GM23338 (cell line): Measurements from ENCODE around the gene GAN. TPM values are rescaled to one million over a fixed set of nuclear protein-coding genes. Genes with fewer than 3 reads are reported as not detected.

ENCODE experiments used
- ATAC-seq: fragments of 200-7000 bp; cut with Tn5 transposase; 3 replicates; pipeline ENCODE4 v1.9.1; 2020
- DNase-seq: peaks from one replicate; pipeline ENCODE4 v3.0.0-alpha.2; 2015; ENCODE audit warnings: low spot score
- H2AFZ ChIP-seq: fragments of 200-600 bp; sonication (generic); 2 replicates; pipeline ENCODE4 v1.8.0; 2016; ENCODE audit warnings: antibody characterized with exemption, mild to moderate bottlenecking, moderate library complexity
- H3F3A ChIP-seq: fragments of 200-600 bp; sonication (generic); replicated peaks from 2 replicates; pipeline ENCODE4 v1.8.0; 2017; ENCODE audit warnings: antibody characterized with exemption, mixed run types, low read depth
- H3K27ac ChIP-seq: fragments of 200-600 bp; sonication (generic); 2 replicates; pipeline ENCODE4 v1.6.1; 2016; ENCODE audit warnings: low read depth
- H3K27me3 ChIP-seq: fragments of 200-600 bp; sonication (generic); 2 replicates; pipeline ENCODE4 v1.8.0; 2016; ENCODE audit warnings: mild to moderate bottlenecking, mixed run types, moderate library complexity; ENCODE audit not compliant: insufficient read depth
- H3K36me3 ChIP-seq: fragments of 200-600 bp; sonication (generic); 2 replicates; pipeline ENCODE4 v1.8.0; 2016; ENCODE audit warnings: mild to moderate bottlenecking; ENCODE audit not compliant: insufficient read depth
- H3K4me1 ChIP-seq: fragments of 200-600 bp; sonication (generic); 2 replicates; pipeline ENCODE4 v1.8.0; 2016; ENCODE audit warnings: mild to moderate bottlenecking, moderate library complexity; ENCODE audit not compliant: insufficient read depth
- H3K4me2 ChIP-seq: fragments of 200-600 bp; sonication (generic); 2 replicates; pipeline ENCODE4 v1.7.1; 2017; ENCODE audit warnings: mixed run types
- H3K4me3 ChIP-seq: fragments of 200-600 bp; sonication (generic); 2 replicates; pipeline ENCODE4 v1.6.1; 2016; ENCODE audit warnings: mixed run types
- H3K79me2 ChIP-seq: fragments of 200-600 bp; sonication (generic); replicated peaks from 2 replicates; pipeline ENCODE4 v1.8.0; 2017; ENCODE audit warnings: mild to moderate bottlenecking; ENCODE audit not compliant: insufficient read depth
- H3K9me2 ChIP-seq: fragments of 200-600 bp; sonication (generic); 2 replicates; pipeline ENCODE4 v1.8.0; 2017; ENCODE audit not compliant: insufficient read depth
- H4K20me1 ChIP-seq: fragments of 200-600 bp; sonication (generic); replicated peaks from 2 replicates; pipeline ENCODE4 v1.8.0; 2017; ENCODE audit warnings: mild to moderate bottlenecking; ENCODE audit not compliant: insufficient read depth
- H3K27ac Mint-ChIP-seq: 2 replicates; pipeline ENCODE4 v1.8.0; 2020; ENCODE audit warnings: inconsistent platforms, mild to moderate bottlenecking, moderate library complexity, mixed read lengths
- H3K27me3 Mint-ChIP-seq: 3 replicates; pipeline ENCODE4 v1.8.0; 2022; ENCODE audit warnings: low read depth, mild to moderate bottlenecking, moderate library complexity, mixed read lengths, inconsistent platforms; ENCODE audit not compliant: insufficient read depth, poor library complexity
- H3K36me3 Mint-ChIP-seq: 3 replicates; pipeline ENCODE4 v1.8.0; 2021; ENCODE audit warnings: low read depth, mild to moderate bottlenecking, inconsistent platforms, moderate library complexity, mixed read lengths
- H3K4me1 Mint-ChIP-seq: 3 replicates; pipeline ENCODE4 v1.8.0; 2020; ENCODE audit warnings: mild to moderate bottlenecking, inconsistent platforms, mixed read lengths
- H3K4me3 Mint-ChIP-seq: 3 replicates; pipeline ENCODE4 v1.8.0; 2021; ENCODE audit warnings: moderate library complexity, mild to moderate bottlenecking, inconsistent platforms, mixed read lengths
- H3K9me3 Mint-ChIP-seq: 3 replicates; pipeline ENCODE4 v1.8.0; 2020; ENCODE audit warnings: moderate library complexity, mild to moderate bottlenecking, inconsistent platforms, mixed read lengths
- EZH2 ChIP-seq: fragments of 200-600 bp; sonication (generic); IDR thresholded peaks from one replicate; pipeline ENCODE4 v1.8.0; 2017; ENCODE audit warnings: antibody characterized with exemption, mild to moderate bottlenecking, low read depth; ENCODE audit not compliant: unreplicated experiment
- EZH2phosphoT487 ChIP-seq: fragments of 200-600 bp; sonication (generic); IDR thresholded peaks from one replicate; pipeline ENCODE4 v1.8.1; 2018; ENCODE audit warnings: antibody characterized with exemption; ENCODE audit not compliant: unreplicated experiment
- POLR2AphosphoS5 ChIP-seq: IDR thresholded peaks from 2 replicates; pipeline ENCODE4 v1.6.1; 2016; ENCODE audit warnings: antibody characterized with exemption, low read depth
- STAT1 ChIP-seq: IDR thresholded peaks from one replicate; pipeline ENCODE4 v1.6.1; 2016; ENCODE audit warnings: antibody characterized with exemption; ENCODE audit not compliant: unreplicated experiment
- ZNF114 ChIP-seq: fragments of 250-450 bp; sonication (Bioruptor Pico); IDR thresholded peaks from 2 replicates; pipeline ENCODE4 v1.5.0; 2020; ENCODE audit warnings: mild to moderate bottlenecking, moderate library complexity
- ZNF331 ChIP-seq: fragments of 250-450 bp; sonication (Bioruptor Pico); IDR thresholded peaks from 2 replicates; pipeline ENCODE4 v1.5.0; 2020; ENCODE audit warnings: low read depth, mild to moderate bottlenecking, moderate library complexity
- polyA plus RNA-seq: library from polyadenylated mRNA; unstranded; fragments of >200 nt; fragmentation: Nextera tagmentation; extraction: Ambion mirVana; gene quantifications from 2 replicates; pipeline ENCODE4 v1.2.1, GENCODE V29; 2016
- total RNA-seq: library from RNA; depleted of rRNA; stranded (reverse); fragments of >200 nt; shearing (Covaris generic); gene quantifications from 2 replicates; pipeline ENCODE4 v1.2.3, GENCODE V29; 2014
- TF ChIP-seq, protein P1 (sequence below): IDR thresholded peaks from one replicate; pipeline ENCODE4 v1.6.1; 2018; ENCODE audit warnings: antibody characterized with exemption; ENCODE audit not compliant: unreplicated experiment
- TF ChIP-seq, protein P2 (sequence below): IDR thresholded peaks from 2 replicates; pipeline ENCODE4 v1.6.1; 2016; ENCODE audit warnings: antibody characterized with exemption
- TF ChIP-seq, protein P3 (sequence below): fragments of 250-450 bp; sonication (Bioruptor Pico); IDR thresholded peaks from 2 replicates; pipeline ENCODE4 v1.5.0; 2020; ENCODE audit warnings: mild to moderate bottlenecking, moderate library complexity

GAN gene
- total and polyA plus RNA-seq, 2 experiments from 2014 or later = 8.1 to 28.5 TPM

DNA sequence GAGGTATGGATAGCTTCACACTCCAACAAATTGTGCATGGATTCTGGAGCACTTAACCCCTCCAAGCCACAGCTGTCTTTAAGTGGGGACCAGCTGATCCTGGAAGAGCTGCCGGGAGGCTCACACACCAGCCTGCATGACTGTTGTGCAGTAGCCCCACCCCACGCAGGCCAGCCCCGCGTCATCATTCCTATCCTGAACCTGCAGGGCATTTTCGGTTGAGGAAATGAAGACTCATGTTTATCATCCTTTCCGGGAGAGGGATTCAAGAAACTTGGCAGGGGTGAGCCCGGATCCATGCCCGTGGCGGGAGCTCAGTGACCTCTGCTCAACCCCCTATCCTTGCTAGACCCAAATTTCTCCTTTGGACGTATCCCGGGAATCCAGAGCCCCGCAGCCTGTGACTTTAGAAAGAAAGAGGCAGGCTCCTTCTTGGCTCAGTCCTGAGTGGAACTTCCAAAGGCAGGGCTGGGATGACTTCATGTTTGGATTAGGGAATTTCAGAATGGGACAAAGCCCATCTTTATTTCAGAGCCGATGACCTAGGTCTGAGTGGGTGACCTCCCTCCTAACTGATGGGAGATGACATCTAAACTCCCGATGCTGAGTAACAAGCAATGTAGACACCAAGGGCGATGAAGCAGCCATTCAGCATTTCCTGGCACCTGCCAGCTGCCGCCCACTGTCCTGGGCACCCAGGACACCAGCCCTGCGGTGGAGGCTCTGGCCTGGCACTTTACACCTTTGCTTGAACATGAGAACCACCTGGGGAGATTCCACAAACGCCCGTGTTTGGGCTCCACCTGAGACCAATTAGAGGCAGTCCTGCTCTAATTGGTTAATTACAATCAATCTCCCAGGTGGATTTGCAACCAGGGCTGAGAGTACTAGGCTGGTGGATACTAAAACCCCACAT lies 86.5 kb downstream of the GAN start (continued):
- TF ChIP-seq, protein P1, sequence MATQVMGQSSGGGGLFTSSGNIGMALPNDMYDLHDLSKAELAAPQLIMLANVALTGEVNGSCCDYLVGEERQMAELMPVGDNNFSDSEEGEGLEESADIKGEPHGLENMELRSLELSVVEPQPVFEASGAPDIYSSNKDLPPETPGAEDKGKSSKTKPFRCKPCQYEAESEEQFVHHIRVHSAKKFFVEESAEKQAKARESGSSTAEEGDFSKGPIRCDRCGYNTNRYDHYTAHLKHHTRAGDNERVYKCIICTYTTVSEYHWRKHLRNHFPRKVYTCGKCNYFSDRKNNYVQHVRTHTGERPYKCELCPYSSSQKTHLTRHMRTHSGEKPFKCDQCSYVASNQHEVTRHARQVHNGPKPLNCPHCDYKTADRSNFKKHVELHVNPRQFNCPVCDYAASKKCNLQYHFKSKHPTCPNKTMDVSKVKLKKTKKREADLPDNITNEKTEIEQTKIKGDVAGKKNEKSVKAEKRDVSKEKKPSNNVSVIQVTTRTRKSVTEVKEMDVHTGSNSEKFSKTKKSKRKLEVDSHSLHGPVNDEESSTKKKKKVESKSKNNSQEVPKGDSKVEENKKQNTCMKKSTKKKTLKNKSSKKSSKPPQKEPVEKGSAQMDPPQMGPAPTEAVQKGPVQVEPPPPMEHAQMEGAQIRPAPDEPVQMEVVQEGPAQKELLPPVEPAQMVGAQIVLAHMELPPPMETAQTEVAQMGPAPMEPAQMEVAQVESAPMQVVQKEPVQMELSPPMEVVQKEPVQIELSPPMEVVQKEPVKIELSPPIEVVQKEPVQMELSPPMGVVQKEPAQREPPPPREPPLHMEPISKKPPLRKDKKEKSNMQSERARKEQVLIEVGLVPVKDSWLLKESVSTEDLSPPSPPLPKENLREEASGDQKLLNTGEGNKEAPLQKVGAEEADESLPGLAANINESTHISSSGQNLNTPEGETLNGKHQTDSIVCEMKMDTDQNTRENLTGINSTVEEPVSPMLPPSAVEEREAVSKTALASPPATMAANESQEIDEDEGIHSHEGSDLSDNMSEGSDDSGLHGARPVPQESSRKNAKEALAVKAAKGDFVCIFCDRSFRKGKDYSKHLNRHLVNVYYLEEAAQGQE = no peak
- TF ChIP-seq ZNF331 = no peak

DNA sequence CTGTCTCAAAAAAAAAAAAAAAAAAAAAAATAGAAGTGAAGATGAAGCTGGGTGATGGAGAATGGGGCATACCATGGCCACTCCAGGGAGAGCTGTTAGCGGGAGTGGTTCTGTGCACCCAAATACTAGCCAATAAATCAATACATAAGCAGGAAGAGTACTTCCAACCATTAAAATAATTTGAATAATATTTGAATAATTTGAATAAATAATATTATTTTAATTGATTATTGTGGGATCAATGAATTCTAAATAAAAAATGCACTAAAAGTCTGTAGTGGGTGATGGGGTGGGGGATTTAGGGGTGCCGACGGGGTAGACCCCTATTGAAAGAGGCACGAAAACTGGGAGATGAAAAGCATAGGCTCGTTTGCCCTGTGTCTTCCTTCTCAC lies 88.4 kb downstream of the GAN start:
- H3K36me3 ChIP-seq = no peaks in the 10 kb centered on the region
- H3K4me2 ChIP-seq = no peak overlapping the region
- Mint-ChIP-seq H3K27ac (no peak overlapping the region), H3K4me3 (no peak overlapping the region), H3K36me3 (no peaks in the 10 kb centered on the region), H3K4me1 (peaks cover 2% of the 10 kb centered on the region; the same call in 1 of the 3 replicates), H3K9me3 (no peaks in the 10 kb centered on the region), H3K27me3 (peaks cover 6% of the 10 kb centered on the region)
- no peak overlapping the region for H3K4me3 ChIP-seq
- H3K27me3 ChIP-seq = no peaks in the 10 kb centered on the region; the same call in 1 of the 2 replicates
- H3K27ac ChIP-seq = no peak overlapping the region
- H4K20me1 ChIP-seq = no peaks in the 10 kb centered on the region
- H3K4me1 ChIP-seq = no peaks in the 10 kb centered on the region
- DNase-seq (no peak), ATAC-seq (no peak)
- no peak overlapping the region for H2AFZ ChIP-seq
- no peaks in the 10 kb centered on the region for H3K79me2 ChIP-seq
- H3F3A ChIP-seq = no peaks in the 10 kb centered on the region
- H3K9me2 ChIP-seq = no peaks in the 10 kb centered on the region
- TF ChIP-seq STAT1 = no peak
- TF ChIP-seq EZH2 = no peak
- TF ChIP-seq ZNF114 (CRISPR knock-in tag) = no peak
- TF ChIP-seq POLR2AphosphoS5 = no peak
- TF ChIP-seq ZNF331 = no peak
- TF ChIP-seq, protein P1 = no peak
- TF ChIP-seq, protein P2, sequence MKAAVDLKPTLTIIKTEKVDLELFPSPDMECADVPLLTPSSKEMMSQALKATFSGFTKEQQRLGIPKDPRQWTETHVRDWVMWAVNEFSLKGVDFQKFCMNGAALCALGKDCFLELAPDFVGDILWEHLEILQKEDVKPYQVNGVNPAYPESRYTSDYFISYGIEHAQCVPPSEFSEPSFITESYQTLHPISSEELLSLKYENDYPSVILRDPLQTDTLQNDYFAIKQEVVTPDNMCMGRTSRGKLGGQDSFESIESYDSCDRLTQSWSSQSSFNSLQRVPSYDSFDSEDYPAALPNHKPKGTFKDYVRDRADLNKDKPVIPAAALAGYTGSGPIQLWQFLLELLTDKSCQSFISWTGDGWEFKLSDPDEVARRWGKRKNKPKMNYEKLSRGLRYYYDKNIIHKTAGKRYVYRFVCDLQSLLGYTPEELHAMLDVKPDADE = no peak
- TF ChIP-seq EZH2phosphoT487 = no peak
- TF ChIP-seq, protein P3, sequence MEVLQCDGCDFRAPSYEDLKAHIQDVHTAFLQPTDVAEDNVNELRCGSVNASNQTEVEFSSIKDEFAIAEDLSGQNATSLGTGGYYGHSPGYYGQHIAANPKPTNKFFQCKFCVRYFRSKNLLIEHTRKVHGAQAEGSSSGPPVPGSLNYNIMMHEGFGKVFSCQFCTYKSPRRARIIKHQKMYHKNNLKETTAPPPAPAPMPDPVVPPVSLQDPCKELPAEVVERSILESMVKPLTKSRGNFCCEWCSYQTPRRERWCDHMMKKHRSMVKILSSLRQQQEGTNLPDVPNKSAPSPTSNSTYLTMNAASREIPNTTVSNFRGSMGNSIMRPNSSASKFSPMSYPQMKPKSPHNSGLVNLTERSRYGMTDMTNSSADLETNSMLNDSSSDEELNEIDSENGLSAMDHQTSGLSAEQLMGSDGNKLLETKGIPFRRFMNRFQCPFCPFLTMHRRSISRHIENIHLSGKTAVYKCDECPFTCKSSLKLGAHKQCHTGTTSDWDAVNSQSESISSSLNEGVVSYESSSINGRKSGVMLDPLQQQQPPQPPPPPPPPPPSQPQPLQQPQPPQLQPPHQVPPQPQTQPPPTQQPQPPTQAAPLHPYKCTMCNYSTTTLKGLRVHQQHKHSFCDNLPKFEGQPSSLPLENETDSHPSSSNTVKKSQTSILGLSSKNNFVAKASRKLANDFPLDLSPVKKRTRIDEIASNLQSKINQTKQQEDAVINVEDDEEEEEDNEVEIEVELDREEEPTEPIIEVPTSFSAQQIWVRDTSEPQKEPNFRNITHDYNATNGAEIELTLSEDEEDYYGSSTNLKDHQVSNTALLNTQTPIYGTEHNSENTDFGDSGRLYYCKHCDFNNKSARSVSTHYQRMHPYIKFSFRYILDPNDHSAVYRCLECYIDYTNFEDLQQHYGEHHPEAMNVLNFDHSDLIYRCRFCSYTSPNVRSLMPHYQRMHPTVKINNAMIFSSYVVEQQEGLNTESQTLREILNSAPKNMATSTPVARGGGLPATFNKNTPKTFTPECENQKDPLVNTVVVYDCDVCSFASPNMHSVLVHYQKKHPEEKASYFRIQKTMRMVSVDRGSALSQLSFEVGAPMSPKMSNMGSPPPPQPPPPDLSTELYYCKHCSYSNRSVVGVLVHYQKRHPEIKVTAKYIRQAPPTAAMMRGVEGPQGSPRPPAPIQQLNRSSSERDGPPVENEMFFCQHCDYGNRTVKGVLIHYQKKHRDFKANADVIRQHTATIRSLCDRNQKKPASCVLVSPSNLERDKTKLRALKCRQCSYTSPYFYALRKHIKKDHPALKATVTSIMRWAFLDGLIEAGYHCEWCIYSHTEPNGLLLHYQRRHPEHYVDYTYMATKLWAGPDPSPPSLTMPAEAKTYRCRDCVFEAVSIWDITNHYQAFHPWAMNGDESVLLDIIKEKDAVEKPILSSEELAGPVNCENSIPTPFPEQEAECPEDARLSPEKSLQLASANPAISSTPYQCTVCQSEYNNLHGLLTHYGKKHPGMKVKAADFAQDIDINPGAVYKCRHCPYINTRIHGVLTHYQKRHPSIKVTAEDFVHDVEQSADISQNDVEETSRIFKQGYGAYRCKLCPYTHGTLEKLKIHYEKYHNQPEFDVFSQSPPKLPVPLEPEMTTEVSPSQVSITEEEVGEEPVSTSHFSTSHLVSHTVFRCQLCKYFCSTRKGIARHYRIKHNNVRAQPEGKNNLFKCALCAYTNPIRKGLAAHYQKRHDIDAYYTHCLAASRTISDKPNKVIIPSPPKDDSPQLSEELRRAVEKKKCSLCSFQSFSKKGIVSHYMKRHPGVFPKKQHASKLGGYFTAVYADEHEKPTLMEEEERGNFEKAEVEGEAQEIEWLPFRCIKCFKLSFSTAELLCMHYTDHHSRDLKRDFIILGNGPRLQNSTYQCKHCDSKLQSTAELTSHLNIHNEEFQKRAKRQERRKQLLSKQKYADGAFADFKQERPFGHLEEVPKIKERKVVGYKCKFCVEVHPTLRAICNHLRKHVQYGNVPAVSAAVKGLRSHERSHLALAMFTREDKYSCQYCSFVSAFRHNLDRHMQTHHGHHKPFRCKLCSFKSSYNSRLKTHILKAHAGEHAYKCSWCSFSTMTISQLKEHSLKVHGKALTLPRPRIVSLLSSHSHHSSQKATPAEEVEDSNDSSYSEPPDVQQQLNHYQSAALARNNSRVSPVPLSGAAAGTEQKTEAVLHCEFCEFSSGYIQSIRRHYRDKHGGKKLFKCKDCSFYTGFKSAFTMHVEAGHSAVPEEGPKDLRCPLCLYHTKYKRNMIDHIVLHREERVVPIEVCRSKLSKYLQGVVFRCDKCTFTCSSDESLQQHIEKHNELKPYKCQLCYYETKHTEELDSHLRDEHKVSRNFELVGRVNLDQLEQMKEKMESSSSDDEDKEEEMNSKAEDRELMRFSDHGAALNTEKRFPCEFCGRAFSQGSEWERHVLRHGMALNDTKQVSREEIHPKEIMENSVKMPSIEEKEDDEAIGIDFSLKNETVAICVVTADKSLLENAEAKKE = no peak
